Measurements from ENCODE around the gene RRBP1.

DNA sequence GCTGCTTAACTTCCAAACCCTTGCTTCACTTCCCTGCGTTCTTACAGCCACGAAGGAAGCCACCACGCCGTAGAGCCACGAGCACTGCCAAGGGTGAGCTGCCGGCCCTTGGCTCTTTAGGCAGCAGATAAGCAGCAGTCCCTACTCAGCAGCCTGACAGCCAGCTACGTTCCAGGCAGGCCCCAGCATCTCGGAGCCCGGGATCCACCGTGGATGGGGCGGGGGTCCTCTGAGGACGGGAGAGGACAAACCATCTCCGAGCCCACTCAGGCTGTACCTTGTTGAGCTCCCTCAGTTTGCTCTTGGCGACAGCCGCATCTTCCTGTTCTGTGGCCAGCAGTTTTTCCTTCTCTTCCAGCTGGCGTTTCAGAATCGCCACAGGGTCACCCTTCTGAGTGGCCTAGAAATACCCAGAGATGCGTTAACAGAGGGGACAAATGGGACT lies 40.5 kb downstream of the RRBP1 start:
- TF ChIP-seq, protein P1, sequence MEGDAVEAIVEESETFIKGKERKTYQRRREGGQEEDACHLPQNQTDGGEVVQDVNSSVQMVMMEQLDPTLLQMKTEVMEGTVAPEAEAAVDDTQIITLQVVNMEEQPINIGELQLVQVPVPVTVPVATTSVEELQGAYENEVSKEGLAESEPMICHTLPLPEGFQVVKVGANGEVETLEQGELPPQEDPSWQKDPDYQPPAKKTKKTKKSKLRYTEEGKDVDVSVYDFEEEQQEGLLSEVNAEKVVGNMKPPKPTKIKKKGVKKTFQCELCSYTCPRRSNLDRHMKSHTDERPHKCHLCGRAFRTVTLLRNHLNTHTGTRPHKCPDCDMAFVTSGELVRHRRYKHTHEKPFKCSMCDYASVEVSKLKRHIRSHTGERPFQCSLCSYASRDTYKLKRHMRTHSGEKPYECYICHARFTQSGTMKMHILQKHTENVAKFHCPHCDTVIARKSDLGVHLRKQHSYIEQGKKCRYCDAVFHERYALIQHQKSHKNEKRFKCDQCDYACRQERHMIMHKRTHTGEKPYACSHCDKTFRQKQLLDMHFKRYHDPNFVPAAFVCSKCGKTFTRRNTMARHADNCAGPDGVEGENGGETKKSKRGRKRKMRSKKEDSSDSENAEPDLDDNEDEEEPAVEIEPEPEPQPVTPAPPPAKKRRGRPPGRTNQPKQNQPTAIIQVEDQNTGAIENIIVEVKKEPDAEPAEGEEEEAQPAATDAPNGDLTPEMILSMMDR (conservative IDR thresholded peaks at IDR 0.05; ENCODE audit: low read length), result no peak
- no peak for TF ChIP-seq EZH2phosphoT487 (IDR thresholded peaks at IDR 0.05; ENCODE audit: borderline replicate concordance)
